Measurements from ENCODE around the gene BCAT1.
A peak's percentile ranks its signal among the peaks of the same experiment; 100 is the strongest.
"Not testable (repeated sequence)": the region's sequence is repeated elsewhere in the genome, so short reads cannot be mapped to it uniquely, and the experiment has no call there.

The BCAT1 gene

DNA sequence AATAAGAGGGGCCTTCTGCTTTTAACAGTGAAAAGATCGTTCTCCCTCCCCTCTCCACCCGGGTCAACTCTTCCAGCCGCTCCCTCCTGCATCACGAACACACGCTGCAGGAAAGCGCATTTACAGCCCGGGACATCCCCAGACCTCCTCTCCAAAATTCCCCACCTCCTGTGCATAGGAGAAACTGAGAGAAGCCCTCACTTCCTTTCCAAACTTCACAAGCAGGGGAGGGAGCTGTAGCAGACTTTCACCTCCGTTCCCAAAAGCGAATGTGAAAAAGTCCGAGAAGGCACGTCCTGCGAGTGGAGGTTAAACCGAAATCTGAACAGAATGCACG, 513 bp downstream of the BCAT1 start:
- Mint-ChIP-seq H3K4me3 (peak overlapping the region; percentile 96), H3K27me3 (peaks cover 18% of the 10 kb centered on the region), H3K27ac (peak overlapping the region; percentile 78), H3K9me3 (no peaks in the 10 kb centered on the region), H3K36me3 (no peaks in the 10 kb centered on the region), H3K4me1 (peaks cover 27% of the 10 kb centered on the region)
- DNase-seq (ENCODE audit: low spot score in 2 of 2) (peak; percentile 10 to 16), ATAC-seq (ENCODE audit: low read depth) (peak; percentile 15)

DNA sequence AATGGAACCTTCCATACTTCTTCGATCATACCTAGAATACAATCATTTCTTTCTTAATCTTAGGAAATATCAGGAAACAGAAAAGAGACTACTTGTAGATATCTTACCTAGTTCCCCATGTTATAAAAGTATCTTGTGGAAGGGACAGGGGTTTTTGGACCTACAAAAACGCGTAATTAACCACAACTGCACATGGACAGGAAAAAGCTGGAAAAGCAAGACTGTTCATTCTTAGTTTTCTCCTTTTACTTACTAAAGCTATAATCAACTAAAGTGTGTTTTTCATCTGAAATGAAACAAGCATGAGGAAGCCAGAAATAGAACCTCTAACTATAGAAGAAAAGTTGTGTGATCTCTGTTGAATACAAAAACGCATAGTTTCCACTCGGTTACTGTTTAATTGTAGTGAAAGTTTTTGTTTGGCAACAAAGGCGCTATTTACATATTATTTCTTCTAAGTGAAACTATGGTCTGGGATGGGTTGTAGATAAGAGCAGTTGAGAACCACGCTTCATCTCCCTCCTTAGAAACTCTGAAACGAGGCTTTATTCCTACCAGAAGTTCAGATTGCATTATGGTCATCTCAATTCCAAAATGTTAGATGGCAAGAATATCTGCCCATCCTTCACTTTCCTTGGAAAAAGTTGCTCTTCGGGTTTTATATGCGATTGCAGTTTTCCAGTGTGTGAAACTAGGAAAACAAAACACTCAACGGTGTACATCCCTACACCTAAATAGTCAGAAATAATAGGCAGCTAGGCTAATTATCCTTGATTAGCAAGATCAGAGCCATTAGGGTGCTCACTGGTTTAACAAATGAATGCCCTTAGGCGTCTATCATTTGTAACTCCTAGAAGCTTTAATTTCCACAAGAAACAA, 1.1 kb downstream of the BCAT1 start:
- H3K4me3 Mint-ChIP-seq = peak overlapping the region; percentile 96
- DNase-seq (ENCODE audit: low spot score in 2 of 2) = no peak
- peaks cover 27% of the 10 kb centered on the region for H3K4me1 Mint-ChIP-seq
- peak overlapping the region; percentile 47 for H3K27ac Mint-ChIP-seq
- H3K36me3 Mint-ChIP-seq = no peaks in the 10 kb centered on the region
- no peaks in the 10 kb centered on the region for H3K9me3 Mint-ChIP-seq
- H3K27me3 Mint-ChIP-seq = peaks cover 18% of the 10 kb centered on the region
- ATAC-seq (ENCODE audit: low read depth) = no peak

DNA sequence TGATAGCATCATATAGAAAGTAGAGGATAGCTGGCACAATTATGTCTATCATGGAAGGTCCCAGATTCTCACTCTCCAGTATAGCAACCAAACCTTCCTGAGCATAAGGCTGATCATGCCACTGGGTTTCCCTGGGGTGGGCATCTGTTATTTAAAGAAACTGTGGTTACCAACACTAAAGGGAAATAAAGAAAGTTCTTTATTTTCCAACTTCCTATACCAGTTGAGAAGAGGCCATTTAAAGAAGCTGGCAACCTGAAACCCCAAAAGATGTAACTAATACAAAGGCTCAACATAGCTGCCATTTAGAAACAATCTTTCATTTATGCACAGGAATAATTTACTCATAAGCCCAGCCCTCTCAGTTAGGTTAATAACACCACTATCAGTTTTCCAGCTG, 3.1 kb downstream of the BCAT1 start:
- ATAC-seq (ENCODE audit: low read depth) (no peak), DNase-seq (ENCODE audit: low spot score in 2 of 2) (no peak)
- Mint-ChIP-seq H3K36me3 (no peaks in the 10 kb centered on the region), H3K9me3 (no peaks in the 10 kb centered on the region), H3K27ac (no peak overlapping the region), H3K4me1 (peaks cover 28% of the 10 kb centered on the region), H3K4me3 (no peak overlapping the region), H3K27me3 (peaks cover 16% of the 10 kb centered on the region)

DNA sequence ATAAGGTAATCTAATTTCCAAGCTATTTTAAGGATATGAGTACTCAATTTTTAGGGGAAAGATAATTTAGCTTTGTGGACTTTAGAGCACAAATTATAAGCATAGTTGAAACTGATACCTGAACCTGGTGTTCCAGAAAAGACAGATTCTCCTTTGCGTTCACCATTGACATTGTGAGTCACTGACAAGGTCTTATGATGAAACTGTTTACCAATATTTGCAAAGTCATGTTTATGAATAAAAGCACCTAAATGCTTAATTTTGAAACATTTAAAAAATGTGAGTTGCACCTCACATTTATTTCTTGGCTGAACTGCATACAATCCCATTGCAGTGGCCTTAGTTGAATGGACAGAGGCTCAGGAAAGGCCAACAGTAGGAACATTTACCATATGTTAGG, 3.9 kb downstream of the BCAT1 start:
- Mint-ChIP-seq H3K4me3 (no peak overlapping the region), H3K36me3 (no peaks in the 10 kb centered on the region), H3K27ac (no peak overlapping the region), H3K9me3 (no peaks in the 10 kb centered on the region), H3K4me1 (peaks cover 21% of the 10 kb centered on the region), H3K27me3 (peaks cover 13% of the 10 kb centered on the region)
- DNase-seq (ENCODE audit: low spot score in 2 of 2) = no peak
- no peak for ATAC-seq (ENCODE audit: low read depth)

DNA sequence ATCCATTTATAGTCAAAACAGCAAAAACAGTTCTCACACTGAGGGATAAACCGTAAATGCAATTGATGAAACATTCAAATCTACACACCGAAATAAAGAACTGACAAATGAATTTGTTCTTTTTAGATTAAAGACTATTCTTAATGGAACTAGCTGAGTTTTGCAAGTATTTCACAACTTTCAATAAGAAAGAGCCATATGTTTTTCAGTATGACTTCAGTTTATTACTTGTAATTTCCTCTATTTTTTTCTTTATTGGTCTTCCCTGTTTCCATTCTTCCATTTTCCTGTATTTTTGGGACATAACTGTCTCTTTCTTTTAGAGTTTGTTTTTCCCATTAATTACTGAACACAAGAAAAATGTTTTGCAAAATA, 4.3 kb downstream of the BCAT1 start:
- Mint-ChIP-seq H3K27me3 (peaks cover 13% of the 10 kb centered on the region), H3K4me3 (no peak overlapping the region), H3K27ac (no peak overlapping the region), H3K4me1 (peaks cover 20% of the 10 kb centered on the region), H3K36me3 (no peaks in the 10 kb centered on the region), H3K9me3 (no peaks in the 10 kb centered on the region)
- ATAC-seq (ENCODE audit: low read depth) (no peak), DNase-seq (ENCODE audit: low spot score in 2 of 2) (no peak)

DNA sequence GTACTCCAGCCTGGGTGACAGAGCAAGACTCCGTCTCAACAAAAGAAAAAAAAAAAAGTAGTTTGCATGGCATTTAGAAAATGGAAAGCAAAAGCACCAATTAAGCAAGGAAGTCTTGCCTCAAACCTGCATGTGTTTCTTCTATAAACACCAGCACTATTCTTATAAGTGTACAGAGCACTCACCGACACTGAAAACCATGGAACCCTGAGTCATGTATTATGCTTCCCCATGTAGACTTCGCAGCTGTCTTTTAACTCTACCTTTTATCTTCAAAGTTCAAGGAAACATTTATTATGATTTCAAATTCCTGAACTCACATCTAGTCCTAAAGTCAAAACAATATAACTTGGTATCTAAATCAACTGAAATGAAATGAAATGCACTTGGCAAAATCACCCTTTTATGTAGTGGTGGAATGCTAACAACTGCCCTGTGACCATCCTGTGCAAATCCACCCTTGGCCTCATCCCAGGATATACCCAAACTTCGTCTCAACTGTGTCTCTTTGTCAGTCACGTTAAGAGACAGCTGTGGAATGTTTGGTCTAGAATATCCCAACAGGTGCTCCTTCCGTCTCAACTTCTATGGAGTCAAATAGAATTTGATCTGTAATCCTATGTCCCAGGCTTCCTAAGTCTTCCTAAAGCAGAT, 4.8 kb downstream of the BCAT1 start:
- no peaks in the 10 kb centered on the region for H3K36me3 Mint-ChIP-seq
- H3K27ac Mint-ChIP-seq = no peak overlapping the region
- H3K4me3 Mint-ChIP-seq = no peak overlapping the region
- no peak for DNase-seq (ENCODE audit: low spot score in 2 of 2)
- peaks cover 13% of the 10 kb centered on the region for H3K27me3 Mint-ChIP-seq
- no peaks in the 10 kb centered on the region for H3K9me3 Mint-ChIP-seq
- no peak for ATAC-seq (ENCODE audit: low read depth)
- peaks cover 15% of the 10 kb centered on the region for H3K4me1 Mint-ChIP-seq

DNA sequence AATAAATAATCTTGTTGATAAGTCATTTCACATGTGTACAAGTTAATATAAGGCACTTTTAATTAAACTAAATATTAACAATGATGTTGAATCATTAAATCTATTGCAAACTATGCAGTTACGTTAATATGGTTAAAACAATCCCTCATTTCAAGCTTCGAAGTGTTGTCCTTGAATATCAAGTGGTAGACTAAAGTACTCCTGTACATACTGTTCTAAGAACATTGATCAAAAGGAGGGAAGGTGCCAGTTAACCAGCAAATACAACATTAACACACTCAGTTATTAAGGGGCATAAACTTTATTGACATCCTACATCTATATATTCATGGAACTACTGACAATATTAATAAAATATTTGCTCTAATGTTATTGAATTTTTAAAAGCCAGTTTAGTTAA, 8.7 kb downstream of the BCAT1 start:
- no peaks in the 10 kb centered on the region for H3K36me3 Mint-ChIP-seq
- no peak overlapping the region for H3K27ac Mint-ChIP-seq
- no peak overlapping the region for H3K4me3 Mint-ChIP-seq
- ATAC-seq (ENCODE audit: low read depth) (no peak), DNase-seq (ENCODE audit: low spot score in 2 of 2) (no peak)
- peaks cover 4% of the 10 kb centered on the region for H3K4me1 Mint-ChIP-seq
- no peaks in the 10 kb centered on the region for H3K27me3 Mint-ChIP-seq
- H3K9me3 Mint-ChIP-seq = no peaks in the 10 kb centered on the region

DNA sequence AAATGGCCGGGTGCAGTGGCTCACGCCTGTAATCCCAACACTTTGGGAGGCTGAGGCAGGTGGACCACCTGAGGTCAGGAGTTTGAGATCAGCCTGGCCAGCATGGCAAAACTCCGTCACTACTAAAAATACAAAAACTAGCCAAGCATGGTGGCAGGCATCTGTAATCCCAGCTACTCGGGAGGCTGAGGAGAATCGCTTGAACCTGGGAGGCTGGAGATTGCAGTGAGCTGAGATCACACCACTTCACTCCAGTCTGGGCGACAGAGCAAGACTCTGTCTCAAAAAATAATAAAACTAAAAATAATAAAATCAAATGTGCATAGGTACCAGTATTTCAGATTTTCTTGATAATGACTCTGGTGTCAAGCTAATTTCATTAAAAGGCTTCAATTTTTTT, 9.3 kb downstream of the BCAT1 start:
- H3K4me3 Mint-ChIP-seq, H3K27ac Mint-ChIP-seq, H3K4me1 Mint-ChIP-seq: not testable (repeated sequence)

DNA sequence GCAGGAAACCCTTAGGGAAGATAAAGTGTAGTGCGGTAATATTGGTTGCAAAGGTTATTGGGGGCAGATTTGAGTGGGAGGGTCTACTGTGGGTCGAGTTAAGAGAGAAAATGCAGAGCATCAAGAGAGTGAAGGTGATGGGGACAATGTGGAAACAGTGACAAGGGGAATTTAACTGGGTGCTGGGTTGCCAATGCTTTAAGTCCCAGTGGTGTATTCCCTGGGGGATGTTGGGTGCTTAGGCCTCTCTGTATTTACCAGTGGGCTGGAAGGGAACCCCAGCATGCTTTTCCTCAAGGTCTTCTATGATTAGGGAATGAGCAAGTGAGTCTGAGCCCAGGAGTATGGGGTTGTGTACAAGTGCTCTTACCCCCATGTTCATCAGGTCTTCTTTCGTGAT, 10.6 kb downstream of the BCAT1 start:
- H3K4me3 Mint-ChIP-seq = no peak overlapping the region
- peaks cover 4% of the 10 kb centered on the region for H3K4me1 Mint-ChIP-seq
- ATAC-seq (ENCODE audit: low read depth) (no peak), DNase-seq (ENCODE audit: low spot score in 2 of 2) (no peak)
- H3K36me3 Mint-ChIP-seq = no peaks in the 10 kb centered on the region
- H3K27ac Mint-ChIP-seq = no peak overlapping the region
- H3K9me3 Mint-ChIP-seq = no peaks in the 10 kb centered on the region
- H3K27me3 Mint-ChIP-seq = no peaks in the 10 kb centered on the region

More for the DNA sequence above, 9.3 kb downstream of the BCAT1 start:
- not testable (repeated sequence) for DNase-seq (ENCODE audit: low spot score in 2 of 2); ATAC-seq (ENCODE audit: low read depth); H3K27me3 Mint-ChIP-seq; H3K9me3 Mint-ChIP-seq; H3K36me3 Mint-ChIP-seq

DNA sequence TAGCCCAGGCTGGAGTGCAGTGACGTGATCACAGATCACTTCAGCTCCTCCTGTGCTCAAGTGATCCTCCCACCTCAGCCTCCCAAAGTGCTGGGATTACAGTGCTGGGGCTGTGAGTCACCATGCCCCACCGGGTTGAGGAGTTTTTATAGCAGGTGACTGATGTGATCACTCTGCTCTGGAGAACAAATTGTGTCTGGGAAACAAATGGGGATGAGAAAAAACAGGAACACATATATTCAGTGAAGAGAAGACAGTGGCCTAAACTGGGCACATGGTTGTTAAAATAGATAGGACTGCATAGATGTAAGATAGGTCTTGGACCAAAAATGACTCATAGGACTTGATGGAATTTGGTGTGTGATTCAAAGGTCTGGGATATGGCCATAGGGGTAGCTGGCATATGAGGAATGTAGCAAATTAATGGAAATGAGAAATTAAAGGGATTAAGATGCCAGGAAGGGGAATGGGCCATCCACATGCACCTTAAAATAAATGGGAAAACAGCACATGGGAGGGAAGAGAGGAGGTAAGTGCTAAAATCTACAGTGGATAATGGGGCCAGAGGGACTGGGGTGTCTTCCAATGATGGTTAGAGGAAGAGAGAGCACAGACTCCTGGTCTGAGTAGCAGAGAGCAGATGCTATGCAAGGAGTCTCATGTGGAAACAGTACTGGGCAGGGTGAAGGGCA, 11.2 kb downstream of the BCAT1 start:
- Mint-ChIP-seq H3K4me1 (peaks cover 3% of the 10 kb centered on the region), H3K9me3 (no peaks in the 10 kb centered on the region), H3K4me3 (no peak overlapping the region), H3K27ac (no peak overlapping the region), H3K27me3 (no peaks in the 10 kb centered on the region), H3K36me3 (no peaks in the 10 kb centered on the region)
- ATAC-seq (ENCODE audit: low read depth) = no peak
- DNase-seq (ENCODE audit: low spot score in 2 of 2) = no peak

DNA sequence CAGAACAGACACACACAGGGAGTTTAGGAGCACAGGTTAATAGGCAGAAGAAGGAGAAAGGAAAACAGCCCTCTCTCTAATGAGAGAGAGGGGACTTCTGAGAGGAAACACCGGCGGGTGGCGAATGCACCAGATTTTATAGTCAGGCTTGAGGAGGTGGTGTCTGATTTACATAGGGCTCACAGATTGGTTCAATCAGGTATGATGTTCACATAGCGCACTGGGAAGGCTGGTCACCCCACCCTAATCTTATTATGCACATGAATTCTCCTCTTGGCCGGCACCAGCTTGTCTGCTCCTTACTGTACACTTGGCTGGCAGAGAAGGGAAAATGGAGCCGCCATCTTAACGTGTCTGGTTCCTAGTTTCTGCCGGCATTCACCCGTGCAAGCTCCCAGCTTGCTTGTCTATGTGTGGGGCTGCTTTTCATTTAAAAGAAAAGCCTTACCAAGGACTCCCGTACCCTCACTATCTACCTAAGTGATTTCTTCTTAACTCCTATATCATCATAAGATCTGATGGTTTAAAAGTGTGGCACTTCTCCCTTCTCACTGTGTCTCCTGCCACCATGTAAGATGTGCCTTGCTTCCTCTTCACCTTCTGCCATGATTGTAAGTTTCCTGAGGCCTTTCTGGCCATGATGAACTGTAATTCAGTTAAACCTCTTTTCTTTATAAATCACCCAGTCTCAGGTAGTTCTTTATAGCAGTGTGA, 15.1 kb downstream of the BCAT1 start:
- ATAC-seq (ENCODE audit: low read depth) (no peak), DNase-seq (ENCODE audit: low spot score in 2 of 2) (no peak)
- H3K9me3 Mint-ChIP-seq = no peaks in the 10 kb centered on the region
- H3K4me1 Mint-ChIP-seq = peaks cover 9% of the 10 kb centered on the region
- no peaks in the 10 kb centered on the region for H3K36me3 Mint-ChIP-seq
- no peaks in the 10 kb centered on the region for H3K27me3 Mint-ChIP-seq
- no peak overlapping the region for H3K4me3 Mint-ChIP-seq
- no peak overlapping the region for H3K27ac Mint-ChIP-seq

DNA sequence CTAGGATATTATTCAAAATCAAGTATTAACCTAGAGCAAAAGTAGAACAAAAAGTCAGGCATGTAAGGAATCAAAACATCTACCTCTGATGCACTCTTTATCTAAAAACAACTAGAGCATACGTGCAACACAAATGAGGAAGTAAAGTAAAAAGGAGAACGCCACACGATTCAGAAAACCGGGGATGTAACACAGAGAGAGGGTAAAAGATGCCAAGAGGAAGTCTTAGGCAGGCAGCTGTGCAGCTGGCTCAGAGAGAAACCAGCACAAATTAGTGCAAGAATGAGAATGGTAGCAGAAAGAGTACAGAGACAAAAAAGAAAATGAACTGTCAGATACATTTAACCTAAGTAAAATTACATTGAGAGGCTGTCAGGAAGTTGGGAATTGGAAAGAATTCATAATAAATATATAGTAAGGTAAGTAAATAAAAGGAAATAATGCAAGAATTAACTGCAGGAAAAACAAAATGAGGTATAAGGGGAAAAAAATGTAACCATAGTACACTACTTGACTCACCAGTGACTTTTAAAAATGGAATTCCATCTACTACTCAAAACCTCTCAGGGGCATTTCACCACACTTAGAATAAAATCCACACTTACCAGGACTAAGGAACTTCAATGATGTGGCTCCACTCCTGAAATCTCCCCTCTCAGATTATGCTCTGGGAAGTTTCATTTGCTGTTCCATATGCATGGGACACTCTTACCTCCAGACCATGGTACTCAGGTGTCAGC, 17.1 kb downstream of the BCAT1 start:
- Mint-ChIP-seq H3K27me3 (no peaks in the 10 kb centered on the region), H3K4me1 (peaks cover 9% of the 10 kb centered on the region), H3K36me3 (no peaks in the 10 kb centered on the region), H3K27ac (peak overlapping the region; percentile 0), H3K9me3 (no peaks in the 10 kb centered on the region), H3K4me3 (peak overlapping the region; percentile 6)
- peak in 1 of 2 donors; percentile 53 for DNase-seq (ENCODE audit: low spot score in 2 of 2)
- ATAC-seq (ENCODE audit: low read depth) = peak; percentile 99

DNA sequence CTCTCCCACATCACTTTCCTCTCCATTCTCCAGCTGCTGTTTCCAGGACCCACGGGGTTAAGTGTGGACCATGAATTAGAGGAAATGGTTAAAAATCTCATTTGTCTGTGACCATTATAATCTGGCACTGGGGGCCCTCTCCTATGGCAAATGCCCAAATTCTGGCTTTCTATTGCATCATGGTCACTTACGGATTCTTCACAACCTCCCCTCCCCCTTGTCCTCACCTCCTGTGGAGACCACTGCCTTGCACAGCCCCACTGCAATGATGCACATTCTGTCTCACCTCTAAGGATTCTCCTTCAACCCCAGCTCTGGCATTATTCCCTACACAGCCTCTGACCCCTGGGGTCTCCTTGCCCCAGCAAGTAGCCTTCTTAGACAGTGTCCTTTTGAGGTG, 18.9 kb downstream of the BCAT1 start:
- ATAC-seq (ENCODE audit: low read depth) = no peak
- H3K4me3 Mint-ChIP-seq = no peak overlapping the region
- peaks cover 2% of the 10 kb centered on the region for H3K9me3 Mint-ChIP-seq
- no peaks in the 10 kb centered on the region for H3K36me3 Mint-ChIP-seq
- DNase-seq (ENCODE audit: low spot score in 2 of 2) = no peak
- peak overlapping the region; percentile 14 for H3K27ac Mint-ChIP-seq
- no peaks in the 10 kb centered on the region for H3K27me3 Mint-ChIP-seq
- H3K4me1 Mint-ChIP-seq = peaks cover 9% of the 10 kb centered on the region

Data from memory B cell (primary cell).